Fibroblast of lung (primary cell): ENCODE results near the gene PROM2.

Experiments
- EZH2 ChIP-seq: IDR thresholded peaks from 2 replicates; pipeline ENCODE4 v1.5.1; 2012; ENCODE audit warnings: low read length, control low read depth, mild to moderate bottlenecking; ENCODE audit errors: missing control alignments
- TF ChIP-seq, protein P1 (sequence below), 2 donors: IDR thresholded peaks in 1 of 2; conservative IDR thresholded peaks in 1 of 2; 1 replicate in 1 of 2; 2 replicates in 1 of 2; pipeline ENCODE4 v1.5.1; 2011 to 2012; ENCODE audit warnings: low read length in 2 of 2, control low read depth in 1 of 2, inconsistent platforms in 1 of 2, low read depth in 1 of 2, mild to moderate bottlenecking in 1 of 2

DNA sequence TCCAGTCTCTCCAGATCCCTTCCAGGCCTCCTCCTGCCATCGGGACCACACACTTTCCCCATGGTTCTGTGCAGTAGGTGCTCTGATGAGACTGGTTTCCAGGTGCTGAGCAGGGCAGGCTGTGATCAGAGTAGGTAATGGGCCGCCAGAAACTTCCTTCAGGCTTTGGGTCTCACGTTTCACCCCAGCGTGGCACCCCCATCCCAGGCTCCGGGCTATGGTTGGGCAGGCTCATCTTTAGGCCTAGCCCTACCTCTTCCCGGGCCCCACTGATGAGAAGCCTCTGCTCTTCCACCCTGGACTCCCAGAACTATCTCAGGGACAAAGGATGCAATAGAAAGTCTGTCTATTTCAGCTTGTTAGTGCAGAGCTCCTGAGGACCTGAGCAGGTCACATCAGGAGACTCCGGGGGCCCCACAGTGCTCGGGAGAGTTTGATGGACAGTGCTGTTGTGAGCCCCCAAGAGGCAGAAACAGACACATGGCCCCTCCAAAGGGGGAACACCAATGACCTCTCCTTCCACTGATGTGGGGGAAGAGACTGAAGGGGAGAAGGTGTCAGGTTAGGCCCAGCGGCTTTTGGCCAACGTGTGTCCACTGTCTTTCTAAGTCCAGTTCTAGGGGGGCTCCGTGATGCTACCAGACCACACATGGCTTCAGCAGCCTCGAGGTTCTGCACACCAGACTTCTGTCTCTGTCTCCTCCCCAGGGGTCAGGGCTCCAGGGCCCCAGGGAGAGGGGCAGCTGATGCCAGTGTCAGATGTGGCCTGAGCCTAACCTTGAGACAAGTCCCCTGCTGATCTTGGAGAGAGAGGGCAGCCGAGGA is 5.8 kb upstream of the PROM2 start:
- TF ChIP-seq, protein P1, sequence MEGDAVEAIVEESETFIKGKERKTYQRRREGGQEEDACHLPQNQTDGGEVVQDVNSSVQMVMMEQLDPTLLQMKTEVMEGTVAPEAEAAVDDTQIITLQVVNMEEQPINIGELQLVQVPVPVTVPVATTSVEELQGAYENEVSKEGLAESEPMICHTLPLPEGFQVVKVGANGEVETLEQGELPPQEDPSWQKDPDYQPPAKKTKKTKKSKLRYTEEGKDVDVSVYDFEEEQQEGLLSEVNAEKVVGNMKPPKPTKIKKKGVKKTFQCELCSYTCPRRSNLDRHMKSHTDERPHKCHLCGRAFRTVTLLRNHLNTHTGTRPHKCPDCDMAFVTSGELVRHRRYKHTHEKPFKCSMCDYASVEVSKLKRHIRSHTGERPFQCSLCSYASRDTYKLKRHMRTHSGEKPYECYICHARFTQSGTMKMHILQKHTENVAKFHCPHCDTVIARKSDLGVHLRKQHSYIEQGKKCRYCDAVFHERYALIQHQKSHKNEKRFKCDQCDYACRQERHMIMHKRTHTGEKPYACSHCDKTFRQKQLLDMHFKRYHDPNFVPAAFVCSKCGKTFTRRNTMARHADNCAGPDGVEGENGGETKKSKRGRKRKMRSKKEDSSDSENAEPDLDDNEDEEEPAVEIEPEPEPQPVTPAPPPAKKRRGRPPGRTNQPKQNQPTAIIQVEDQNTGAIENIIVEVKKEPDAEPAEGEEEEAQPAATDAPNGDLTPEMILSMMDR (conservative IDR thresholded peaks at IDR 0.05 in 1 of 2, IDR thresholded peaks at IDR 0.05 in 1 of 2; ENCODE audit: low read depth in 1 of 2, low read length in 2 of 2), result no peak
- TF ChIP-seq EZH2, result no peak
